Embryonic facial prominence (tissue), 1 donor: ENCODE results near the gene SH2D3A.
"Not testable (repeated sequence)": the region's sequence is repeated elsewhere in the genome, so short reads cannot be mapped to it uniquely, and the experiment has no call there.

Experiments used
- DNase-seq: peaks from one replicate; pipeline ENCODE4 v3.0.0-alpha.2; 2016; ENCODE audit errors: extremely low spot score

SH2D3A gene

GRCh38 chr19:6721773-6722172 is 45.5 kb downstream of the SH2D3A start:
- no peak for DNase-seq

- DNase-seq = no peak
Measured at GRCh38 chr19:6721138-6721474, 46.1 kb downstream of the SH2D3A start.

GRCh38 chr19:6720369-6721137 is 46.7 kb downstream of the SH2D3A start, which contains the start of gene C3:
TSS of gene C3 (minus strand) at chr19:6720650. CDS start at chr19:6720589, 61 bp downstream.
- no peak for DNase-seq

- DNase-seq = no peak
Measured at GRCh38 chr19:6719992-6720368, 47.3 kb downstream of the SH2D3A start.

GRCh38 chr19:6719540-6719861 is 47.7 kb downstream of the SH2D3A start:
- no peak for DNase-seq

GRCh38 chr19:6718741-6719539 is 48.3 kb downstream of the SH2D3A start:
- DNase-seq = no peak

GRCh38 chr19:6718111-6718740 is 49.0 kb downstream of the SH2D3A start:
- DNase-seq = no peak

- DNase-seq = no peak
Measured at GRCh38 chr19:6717441-6717971, 49.7 kb downstream of the SH2D3A start.

GRCh38 chr19:6717036-6717435 is 50.2 kb downstream of the SH2D3A start:
- no peak for DNase-seq

- DNase-seq = no peak
Measured at GRCh38 chr19:6716610-6716970, 50.6 kb downstream of the SH2D3A start.

GRCh38 chr19:6714749-6715555 is 52.3 kb downstream of the SH2D3A start:
- DNase-seq = no peak

- no peak for DNase-seq
Measured at GRCh38 chr19:6713773-6714692, 53.2 kb downstream of the SH2D3A start.

- DNase-seq = no peak
Measured at GRCh38 chr19:6712692-6713670, 54.3 kb downstream of the SH2D3A start.

GRCh38 chr19:6712231-6712630 is 55.0 kb downstream of the SH2D3A start:
- DNase-seq = no peak

GRCh38 chr19:6711605-6712004 is 55.6 kb downstream of the SH2D3A start:
- no peak for DNase-seq

- no peak for DNase-seq
Measured at GRCh38 chr19:6711078-6711361, 56.2 kb downstream of the SH2D3A start.

- DNase-seq = no peak
Measured at GRCh38 chr19:6710273-6711077, 56.8 kb downstream of the SH2D3A start.

- no peak for DNase-seq
Measured at GRCh38 chr19:6709549-6709948, 57.7 kb downstream of the SH2D3A start.

GRCh38 chr19:6708913-6709312 is 58.3 kb downstream of the SH2D3A start:
- DNase-seq = not testable (repeated sequence)
